ENCODE data around the gene DOCK8.
A peak's percentile ranks its signal among the peaks of the same experiment; 100 is the strongest.

The DOCK8 gene

DNA sequence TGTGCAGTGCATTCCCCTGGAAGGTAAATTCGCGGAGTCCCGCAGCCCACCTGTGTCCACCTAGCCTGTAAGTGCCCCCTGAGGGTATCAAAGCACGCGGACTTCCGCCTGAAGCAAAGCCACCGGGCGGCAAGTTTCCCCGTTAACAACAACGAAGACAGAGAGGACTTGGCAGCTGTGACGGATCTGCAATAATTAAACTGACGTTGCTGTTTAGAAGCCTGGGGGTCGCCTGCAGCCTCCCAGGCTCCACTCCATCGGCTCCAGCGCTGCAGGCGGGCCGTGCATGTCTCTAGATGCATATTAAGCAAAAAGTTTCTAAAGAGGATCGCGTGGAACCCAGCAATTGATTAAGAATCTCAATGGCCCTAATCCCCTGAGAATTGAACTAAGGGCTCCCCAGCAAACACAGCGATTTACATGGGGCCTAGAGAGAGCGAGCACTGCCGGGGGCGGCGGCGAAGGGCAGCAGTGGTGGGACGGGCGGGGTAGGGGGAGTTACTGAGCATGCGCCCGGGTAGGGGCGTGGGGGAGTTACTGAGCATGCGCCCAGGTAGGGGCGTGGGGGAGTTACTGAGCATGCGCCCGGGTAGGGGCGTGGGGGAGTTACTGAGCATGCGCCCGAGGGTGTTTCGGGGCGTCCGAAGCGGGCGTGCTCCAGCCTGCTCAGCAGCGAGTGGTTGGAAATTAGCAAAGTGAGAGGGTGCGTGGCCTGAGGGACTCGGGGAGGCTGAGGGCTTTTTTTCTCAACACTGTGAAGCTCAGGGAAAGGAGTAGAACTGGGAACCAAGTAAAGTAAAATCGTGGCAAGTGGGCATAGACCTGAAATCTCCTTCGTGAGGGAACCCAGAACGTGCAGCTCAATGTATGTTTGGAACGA, 255.2 kb downstream of the DOCK8 start:
- peak; percentile 92 for DNase-seq

DNA sequence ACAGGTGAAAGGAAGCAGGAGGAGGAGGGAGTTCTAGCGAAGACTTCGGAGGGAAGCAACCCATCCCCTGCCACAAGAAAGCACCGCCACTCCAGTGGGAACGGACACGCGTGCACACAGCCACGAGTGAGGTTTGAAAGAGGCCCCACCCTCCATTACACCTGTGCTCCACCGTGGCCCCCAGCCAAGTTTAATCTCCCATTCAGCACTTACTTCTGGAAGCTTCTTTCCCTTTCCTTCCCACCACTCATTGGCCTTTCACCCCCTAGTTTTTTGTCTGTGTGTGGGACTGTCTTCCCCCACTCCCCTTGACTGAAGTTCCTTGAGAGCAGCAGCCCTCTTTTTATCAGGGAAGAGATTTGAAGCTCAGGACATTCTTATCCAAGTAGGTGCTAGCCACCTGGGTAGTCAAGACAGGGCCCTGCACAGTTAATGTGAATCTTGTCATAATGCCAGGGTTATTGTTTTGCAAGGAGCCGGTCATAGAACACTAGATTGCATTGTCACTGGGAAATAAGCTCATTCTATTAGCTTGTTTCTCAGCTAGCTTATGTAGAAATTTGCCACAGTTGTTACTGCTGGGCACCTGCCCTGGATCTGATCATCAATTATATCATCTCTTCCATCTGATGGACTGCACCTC, 256.0 kb downstream of the DOCK8 start:
- DNase-seq = no peak

DNA sequence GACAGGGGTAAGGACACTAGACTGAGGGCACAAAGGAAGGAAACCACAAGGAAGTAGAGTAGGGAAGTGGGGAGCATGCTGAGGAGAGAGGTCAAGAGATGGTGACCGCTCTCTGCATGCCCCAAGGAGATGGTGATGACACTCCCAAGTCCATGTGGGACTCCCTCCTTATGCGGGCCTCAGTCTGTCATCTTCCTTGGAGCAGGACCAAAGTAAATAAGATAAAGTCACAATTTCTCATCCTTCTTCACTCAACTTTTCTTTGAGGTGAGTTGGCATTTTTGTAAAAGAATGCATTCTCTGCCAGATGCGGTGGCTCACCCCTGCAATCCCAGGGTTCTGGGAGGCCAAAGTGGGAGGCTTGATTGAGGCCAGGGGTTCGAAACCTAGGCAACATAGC, 256.7 kb downstream of the DOCK8 start:
- no peak for DNase-seq

DNA sequence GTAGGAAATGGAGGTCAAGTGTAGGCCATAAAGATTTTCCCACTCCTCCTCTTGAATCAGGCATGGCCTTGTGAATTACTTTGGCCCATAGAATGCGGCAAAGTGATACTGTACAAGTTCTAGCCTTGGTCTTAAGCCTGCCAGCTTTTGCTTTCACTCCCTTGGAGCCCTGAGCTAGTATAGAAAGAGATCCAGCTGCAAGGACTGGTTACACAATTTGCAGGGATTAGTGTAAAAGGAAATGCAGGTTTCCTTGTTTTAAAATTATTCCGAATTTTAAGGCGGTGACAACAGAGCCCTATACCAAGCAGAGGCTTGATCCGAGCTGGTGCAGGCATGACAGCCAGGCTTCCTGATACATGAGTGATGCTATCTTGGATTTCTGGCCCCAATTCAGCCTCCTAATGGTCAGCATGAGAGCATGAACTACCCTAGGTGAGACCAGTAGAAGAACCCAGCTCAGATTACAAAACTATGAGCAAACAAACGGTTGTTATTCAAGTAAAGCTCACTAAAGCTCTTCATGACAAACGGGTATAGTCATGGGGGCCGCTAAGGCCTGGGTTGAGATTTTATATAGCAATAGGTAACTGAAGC, 257.9 kb downstream of the DOCK8 start:
- DNase-seq = no peak

DNA sequence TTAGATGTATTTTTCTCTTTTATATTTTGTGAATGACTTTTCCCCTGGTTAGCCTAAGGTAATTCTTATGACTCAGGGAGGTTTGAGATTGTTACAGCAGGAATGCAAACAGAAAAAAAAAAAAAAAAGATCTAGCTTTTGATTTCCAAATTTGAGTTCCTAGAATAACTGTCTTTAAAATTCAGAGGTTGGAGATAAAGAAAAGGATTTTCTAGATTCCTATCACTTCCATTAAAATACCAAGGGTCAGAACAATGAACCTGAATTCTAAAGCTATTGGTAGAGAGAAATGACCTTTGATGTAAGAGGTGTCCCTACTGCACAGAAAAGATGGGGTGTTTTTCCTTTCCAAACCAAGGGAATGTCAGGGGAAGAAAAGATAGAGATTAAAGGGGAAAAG, 262.5 kb downstream of the DOCK8 start:
- DNase-seq = no peak

DNA sequence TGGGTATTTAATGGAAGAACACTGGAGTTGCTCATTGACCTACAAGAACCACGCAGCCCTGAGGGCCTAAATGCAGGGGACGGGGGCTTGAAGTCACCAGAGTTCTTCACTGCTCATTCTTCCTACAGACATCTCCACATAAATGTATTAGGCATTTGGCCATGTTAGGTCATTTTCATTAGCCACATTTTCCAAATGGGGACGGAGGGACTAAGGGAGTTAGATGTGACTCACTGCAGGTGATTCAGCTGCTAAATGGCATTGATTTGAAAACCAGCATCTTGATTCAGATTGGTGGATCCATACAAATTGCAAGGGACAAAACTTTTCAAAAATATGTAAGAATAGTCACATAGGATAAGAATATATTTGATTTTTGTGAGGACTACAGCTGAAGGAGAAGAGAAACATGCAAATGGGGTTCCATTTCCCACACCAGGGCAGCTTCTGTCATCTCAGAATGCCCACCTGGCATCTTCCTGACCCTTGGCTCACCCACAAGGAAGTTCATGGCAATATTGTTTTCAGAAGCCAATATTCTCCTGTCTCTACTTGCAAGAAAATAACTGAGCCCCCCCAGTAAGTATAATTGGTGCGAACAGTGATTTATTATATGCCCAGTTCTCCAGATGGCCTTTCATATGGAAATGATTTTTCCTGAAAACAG, 264.8 kb downstream of the DOCK8 start:
- DNase-seq = no peak

DNA sequence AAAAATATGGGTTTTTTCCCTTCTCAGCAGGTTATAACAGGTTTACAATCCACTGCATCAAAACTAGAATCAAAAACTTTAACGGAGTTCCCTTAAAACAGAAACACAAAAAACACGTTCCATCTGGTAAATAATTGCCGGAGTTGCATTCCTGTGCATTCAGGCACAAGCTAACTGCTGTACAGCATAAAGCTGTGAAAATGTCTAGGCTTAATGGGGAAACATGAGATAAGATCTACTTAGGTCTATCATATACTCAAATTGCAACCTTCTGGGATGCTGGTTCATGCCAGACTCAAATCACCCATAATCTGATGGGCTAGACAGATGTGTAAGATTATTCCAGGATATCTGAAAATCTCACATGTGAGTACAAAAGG, 265.3 kb downstream of the DOCK8 start:
- DNase-seq = no peak

DNA sequence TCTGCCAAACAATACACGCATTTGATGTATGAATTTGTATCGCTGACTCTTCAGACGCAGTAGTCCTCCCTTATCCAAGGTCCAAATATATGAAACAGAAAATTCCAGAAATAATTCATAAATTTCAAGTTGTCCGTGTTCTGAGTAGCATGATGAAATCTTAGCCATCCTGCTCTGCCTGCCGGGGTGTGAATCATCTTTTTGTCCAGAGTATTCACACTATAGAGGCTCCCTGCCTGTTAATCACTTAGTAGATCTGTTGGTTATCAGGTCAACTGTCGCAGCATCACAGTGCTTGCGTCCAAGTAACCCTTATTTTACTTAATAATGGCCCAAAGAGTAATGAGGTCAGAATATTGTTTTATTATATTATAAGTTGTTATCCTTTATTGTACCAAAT, 268.1 kb downstream of the DOCK8 start:
- no peak for DNase-seq

DNA sequence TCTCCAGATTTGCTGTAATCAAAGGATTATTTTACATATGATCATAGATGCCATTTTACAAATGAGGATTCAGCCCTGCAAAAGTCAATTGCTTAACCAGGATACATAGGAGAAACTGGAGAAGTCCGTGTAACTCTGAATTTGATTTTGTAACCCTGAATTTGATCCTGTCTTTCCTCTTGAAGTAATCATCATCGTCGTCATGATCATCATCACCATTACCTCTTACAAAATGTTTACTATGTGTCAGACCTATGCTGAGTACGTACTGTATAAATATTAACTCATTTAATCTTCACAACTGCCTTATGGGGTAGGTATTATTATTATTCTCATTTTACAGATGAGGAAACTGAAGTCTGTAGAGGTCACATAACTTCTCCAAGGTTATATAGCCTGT, 271.5 kb downstream of the DOCK8 start:
- DNase-seq = no peak

DNA sequence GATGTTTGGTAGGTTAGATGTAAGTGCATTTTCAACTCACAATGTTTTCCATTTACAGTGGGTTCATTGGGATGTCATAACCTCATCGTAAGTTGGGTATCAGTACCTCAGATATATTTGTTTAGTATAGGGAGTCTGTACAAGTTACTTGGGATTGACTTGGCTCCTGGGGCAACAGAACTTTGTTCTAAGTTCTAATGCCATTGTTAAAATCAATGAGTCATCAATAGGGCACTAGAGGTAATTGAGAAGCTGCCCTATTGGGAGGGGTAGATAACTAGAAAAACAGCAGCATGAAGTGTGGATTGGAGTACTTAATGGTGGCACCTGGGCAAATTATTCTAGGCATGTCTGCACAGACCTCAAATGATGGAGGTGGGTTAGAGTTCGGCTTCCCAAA, 272.8 kb downstream of the DOCK8 start:
- DNase-seq = no peak

DNA sequence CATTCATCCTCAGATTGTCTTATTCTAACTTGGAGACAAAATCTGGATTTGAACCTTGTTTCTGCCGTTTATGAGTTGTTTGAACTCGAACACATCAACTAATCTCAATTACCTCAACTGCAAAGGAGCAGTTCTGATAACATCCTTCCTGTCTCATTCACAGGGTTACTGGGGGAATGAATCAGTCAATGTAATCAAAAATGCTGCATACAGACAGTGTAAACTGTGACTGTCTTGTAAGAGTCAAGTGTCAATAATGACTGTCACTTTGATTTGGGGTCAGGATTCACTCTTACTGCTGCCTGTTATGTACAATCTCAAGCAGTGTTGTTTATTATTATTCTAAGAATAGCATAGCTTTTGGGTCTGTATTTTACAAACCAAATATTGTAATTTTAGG, 273.8 kb downstream of the DOCK8 start:
- DNase-seq = no peak

DNA sequence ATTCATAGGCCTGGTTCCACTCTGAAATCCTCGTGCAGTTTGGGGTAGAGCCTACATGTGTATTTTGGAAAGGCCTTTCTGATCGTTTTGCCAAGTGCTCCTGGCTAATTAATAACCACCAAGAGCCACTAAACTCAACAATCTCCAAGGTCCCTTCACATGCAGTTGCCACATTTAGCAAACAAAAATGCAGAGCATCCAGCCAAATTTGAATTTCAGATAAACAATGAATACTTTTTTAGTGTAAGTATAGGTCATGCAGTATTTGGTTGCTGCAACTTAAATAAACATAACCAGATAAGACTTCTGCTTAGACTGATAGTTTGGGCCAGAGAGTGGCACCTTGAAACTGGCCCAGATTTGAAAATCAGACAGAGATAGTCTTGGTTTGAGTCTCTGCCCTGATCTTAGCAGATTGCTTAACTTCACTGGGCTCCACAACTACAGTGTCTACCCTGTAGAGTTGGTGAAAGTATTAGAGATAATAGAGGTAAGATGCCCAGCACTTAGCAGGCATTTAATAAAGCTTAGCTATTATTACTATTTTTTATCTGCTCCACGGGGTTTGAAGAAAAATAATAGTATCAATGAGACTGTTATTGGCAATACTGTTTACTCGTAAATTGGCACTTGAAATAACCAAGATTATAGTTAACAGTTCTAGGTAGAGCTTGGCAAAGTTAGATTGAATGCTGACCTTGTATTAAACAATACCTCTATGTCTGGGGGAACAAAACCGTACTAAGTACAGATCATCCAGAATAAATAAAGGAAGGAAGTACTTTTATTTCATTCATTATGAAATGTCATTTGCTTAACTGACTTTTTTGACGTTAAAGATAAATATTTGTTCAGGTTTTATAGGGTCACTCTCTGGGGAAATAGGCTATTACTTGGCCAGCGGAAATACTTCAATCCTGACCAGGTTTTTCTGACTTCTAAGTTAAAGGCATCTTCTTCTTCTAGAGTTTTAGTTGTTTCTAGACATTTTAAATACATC, 274.8 kb downstream of the DOCK8 start:
- DNase-seq = no peak

DNA sequence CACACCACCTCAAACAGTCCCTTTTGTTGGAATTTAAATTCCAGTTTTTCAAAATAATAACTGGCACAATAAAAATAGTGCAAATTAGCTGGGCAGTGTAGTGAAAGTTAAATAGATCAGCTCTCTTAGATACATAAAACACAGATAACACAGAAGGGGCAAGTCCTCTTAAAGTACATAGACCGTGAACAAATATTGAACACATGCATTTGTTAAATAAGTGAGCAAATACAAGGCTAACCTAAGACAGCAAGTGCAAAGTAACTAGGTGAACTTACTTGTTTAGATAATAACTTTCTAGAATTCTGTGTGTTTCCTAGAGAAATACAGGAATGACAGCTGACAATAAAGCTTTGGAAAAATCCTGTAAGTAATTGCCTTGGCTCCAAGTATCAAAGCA, 280.1 kb downstream of the DOCK8 start:
- no peak for DNase-seq

DNA sequence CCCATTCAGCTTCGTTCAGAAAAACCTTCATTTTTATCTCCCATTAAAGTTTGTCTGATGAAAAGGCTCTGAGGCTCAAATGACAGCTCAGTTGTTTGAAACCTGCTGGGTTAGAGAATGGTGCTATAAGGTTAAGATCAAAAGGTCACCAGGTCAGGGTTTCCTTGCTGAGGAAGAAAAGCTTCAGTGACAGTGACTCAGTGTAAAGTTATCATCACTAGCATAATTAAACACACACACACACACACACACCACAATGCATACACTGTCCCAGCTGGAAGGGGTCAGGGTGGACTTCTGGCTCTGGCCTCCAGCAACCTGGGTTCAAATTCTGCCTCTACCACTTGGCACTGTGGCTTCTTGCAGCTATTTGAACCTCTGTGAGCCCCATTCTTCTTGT, 281.1 kb downstream of the DOCK8 start:
- DNase-seq = no peak

DNA sequence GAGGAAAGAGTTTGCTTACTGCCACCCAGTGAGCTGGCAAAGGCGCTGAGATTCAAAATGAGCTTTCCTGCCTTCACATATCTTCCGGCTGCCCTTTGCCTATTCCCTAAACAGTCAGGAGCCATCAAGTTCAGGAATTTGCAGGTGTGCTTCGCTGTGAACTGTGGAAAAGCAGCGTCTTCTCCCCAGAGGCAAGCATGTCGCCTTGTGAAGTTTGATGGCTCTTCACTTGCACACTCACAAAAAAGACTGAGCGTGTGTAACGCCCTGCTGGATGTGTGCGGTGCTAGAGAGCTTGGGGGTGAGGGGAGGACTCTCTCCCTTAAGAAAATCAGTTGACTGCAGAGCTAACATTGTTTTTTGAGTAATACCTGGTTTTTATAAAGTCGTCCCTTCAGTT, 288.7 kb downstream of the DOCK8 start:
- DNase-seq = no peak

DNA sequence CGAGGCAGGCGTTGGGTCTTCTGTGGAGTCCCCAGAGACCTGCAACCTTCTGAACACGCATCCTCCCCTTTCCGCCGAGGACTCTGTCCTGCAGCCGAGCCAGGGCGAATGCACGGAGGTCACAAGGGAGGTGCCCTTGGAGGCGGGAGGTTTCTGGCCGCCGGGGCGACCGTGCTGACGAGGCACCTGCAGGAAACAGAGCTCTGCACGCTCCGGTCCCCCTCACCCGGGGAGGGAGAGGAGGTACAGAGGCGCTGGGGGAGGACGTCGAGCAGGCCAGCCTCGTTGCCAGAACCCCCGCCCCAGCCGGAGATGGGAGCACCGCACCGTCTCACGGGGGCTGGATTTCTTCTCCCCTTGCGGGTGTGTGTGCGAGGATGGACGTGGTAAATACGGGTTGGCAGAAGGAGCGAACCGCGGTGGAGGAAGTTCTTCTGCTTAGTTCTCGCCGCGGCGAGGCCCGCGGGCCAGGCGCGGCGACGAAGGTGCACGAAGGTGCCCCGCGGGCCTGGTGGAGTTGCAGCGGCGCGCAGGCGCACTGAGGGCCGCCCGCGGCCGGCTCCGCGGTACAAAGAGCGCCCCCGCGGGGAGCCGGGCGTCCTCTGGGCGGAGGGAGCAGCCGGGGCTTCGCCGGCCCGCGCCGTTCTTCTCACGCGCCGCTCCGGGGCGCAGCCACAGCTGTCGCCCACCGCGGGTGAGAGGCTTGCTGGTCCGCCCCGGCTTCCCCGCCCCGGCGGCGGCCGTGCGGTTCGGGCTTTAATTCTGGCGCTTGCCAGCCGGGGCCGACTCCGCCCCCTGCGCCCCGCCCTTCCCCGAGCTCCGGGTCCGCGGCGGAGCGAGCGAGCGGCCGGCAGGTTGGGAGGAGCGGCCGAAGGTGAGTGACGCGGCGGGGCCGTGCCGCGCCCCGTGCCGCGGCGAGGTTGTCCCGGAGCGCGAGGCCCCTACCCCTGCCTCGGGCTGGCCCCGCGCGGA, 289.5 kb downstream of the DOCK8 start, which contains the start of gene KANK1:
TSS of gene KANK1 (plus strand) at position 815 of the 972 bp plus-strand sequence.
- DNase-seq = peak; percentile 82

DNA sequence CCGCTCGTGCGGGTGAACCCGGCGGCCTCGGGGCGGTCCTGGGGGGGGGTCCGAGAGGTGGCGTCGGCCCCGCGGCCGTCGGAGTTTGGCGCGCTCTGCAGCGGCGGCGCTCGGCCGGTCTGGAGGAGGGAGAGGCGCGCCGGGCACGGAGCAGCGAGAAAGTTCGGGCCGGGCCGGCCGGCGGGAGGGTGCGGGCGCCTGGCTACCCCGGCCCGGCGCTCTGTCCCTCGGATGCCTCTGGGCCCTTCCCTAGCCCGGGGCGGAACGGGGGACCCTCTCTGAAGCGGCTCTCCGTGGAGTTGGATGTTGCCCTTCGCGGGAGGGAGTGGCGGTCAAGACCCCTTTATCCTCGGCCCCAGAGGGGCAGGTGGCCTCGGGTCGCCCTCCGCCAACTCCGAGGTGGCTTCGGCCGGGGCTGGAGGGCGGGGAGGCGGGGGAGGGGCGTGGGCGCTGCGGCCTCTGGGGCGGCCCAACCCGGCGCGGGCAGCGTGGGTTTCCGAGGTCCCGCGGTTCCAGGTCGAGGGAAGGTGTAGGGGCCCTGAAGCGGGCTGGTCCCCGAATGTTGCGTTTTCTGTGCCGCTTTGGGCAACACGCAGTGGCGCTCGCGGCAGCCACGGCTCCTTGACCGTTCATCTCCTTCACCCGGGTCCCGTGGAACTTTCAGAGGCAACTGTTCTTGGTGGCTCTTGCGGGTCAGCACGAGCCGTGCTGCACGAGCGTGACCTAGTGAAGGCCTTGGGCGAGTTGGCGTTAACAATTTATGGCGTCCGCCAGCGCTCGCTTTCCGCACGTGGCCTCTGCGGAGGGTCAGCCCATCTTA, 290.5 kb downstream of the DOCK8 start:
- DNase-seq = peak; percentile 7

DNA sequence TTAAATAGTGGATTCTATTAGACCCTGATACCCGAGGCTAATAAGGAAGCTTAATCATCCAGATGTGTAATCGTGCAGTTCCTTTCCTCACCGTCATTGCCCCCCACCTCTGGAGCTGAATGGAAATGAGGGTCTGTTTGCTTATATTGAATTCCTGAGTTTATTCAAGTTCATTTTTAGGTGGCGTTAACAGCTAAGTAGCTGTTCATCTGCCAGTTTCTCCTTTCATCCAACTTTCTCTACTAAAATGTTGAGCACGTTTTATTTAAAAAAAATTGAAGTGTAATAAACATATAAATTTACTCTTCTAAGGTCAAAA, 291.0 kb downstream of the DOCK8 start:
- DNase-seq = no peak

DNA sequence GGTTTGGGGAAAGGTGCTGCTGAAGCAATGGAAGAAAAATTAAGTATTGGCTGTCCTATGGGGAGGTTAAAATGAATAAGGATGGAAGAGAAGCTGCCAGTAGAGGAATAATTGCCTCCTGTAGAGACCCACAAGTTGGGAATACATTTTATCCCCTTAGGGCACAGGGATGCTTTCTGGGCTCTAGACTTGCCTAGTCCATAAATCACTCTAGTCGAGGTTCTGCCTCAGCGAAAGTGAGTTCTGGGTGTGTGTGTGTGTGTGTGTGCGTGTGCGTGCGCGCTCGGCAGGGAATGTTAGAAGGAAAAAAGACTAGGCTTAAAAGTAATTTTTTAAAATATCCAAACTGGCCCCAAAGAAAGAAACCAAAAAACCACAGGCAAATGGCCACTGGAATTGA, 291.6 kb downstream of the DOCK8 start:
- DNase-seq = no peak

DNA sequence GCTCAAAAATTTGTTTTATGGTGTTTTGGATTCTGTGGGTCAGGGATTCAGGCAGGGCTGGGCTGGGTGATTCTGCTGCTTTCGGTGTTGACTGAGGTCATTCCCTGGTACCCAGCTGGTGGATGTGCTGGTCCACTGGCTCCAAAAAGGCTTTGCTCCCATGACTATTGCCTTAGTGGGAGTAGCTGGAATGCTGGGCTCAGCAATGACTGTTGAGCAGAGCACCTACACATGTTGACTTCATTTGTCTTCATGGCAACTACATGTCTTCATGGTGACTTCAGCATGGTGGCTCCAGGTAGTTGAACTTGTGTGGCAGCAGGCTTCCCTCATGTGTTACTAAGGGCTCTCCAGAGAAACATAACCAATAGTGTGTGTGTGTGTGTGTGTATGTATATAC, 297.2 kb downstream of the DOCK8 start:
- DNase-seq = no peak

Data from CD4-positive, alpha-beta T cell treated with Interleukin-12 subunit alpha and Interleukin-12 subunit beta, for 1 hour (primary cell).